ENCODE data around the gene NRG3.

NRG3 gene

GRCh38 chr10:82908751-82909150 lies 1033.8 kb downstream of the NRG3 start:
- Histone ChIP-seq H3K36me3 (replicated peaks) (no peaks in the 10 kb centered on the region), H3K4me3 (ENCODE audit: low read depth, low read length) (no peak overlapping the region), H3K27me3 (replicated peaks) (no peaks in the 10 kb centered on the region), H3K27ac (no peak overlapping the region)
- in situ Hi-C loops (cut with HindIII; ENCODE audit: low pct_ligation_motif_present, low sequenced_read_pairs), result no loop called here
- TF ChIP-seq CTCF (IDR thresholded peaks at IDR 0.05; ENCODE audit: low read depth, low read length, missing control alignments), result no peak
- no peak for DNase-seq

DNA sequence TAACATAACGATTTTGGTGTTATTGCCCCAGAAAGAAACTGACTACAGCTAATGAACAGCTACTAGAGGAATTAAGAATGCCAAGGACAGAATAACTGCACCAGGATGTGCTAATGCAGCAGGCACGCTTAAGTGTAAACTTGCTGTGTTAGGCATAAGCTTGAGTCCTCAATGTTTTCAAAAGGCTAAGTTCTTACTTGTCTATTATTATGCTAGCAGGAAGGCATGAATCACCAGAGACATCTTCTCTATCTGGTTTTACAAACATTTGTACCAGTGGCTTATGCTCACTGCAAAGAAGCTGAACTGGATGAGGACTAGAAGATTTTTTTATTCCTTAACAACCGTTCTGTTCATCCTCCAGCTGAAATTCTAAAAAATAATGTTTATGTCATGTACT lies 1035.3 kb downstream of the NRG3 start:
- Histone ChIP-seq H3K27me3 (replicated peaks) (no peaks in the 10 kb centered on the region), H3K27ac (no peak overlapping the region), H3K4me3 (ENCODE audit: low read depth, low read length) (no peak overlapping the region), H3K36me3 (replicated peaks) (no peaks in the 10 kb centered on the region)
- TF ChIP-seq CTCF (IDR thresholded peaks at IDR 0.05; ENCODE audit: low read depth, low read length, missing control alignments), result no peak
- in situ Hi-C loops (cut with HindIII; ENCODE audit: low pct_ligation_motif_present, low sequenced_read_pairs), result no loop called here
- DNase-seq, result no peak

DNA sequence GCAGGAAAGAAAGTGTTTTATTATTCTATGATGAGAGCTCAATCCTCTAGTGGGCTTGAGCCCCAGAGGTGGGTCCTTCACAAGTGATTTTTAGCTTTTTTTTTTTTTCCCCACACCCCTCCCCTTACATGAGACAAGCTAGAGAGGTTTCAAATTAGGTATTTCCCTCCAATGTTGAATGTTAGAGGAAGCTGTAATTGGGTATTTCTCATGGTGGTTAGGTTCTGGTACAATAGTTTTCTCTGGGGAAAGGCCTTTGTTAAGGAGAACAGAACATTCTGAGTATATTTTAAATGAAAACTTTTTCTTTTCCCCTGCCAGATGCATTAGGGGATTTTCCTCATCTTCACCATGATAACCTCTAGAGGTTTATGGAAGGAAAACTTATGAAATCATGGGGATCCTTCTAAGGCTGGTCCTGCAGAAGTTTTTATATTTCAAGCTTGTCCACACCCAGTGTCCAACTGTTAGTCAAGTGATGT lies 1039.7 kb downstream of the NRG3 start:
- H3K27me3 ChIP-seq (replicated peaks), result no peaks in the 10 kb centered on the region
- no peak overlapping the region for H3K27ac ChIP-seq
- no peak overlapping the region for H3K4me3 ChIP-seq (ENCODE audit: low read depth, low read length)
- no peak for DNase-seq
- no peak for TF ChIP-seq CTCF (IDR thresholded peaks at IDR 0.05; ENCODE audit: low read depth, low read length, missing control alignments)
- in situ Hi-C loops (cut with HindIII; ENCODE audit: low pct_ligation_motif_present, low sequenced_read_pairs), result no loop called here
- no peaks in the 10 kb centered on the region for H3K36me3 ChIP-seq (replicated peaks)

GRCh38 chr10:82916941-82917340 lies 1041.9 kb downstream of the NRG3 start:
- in situ Hi-C loops (cut with HindIII; ENCODE audit: low pct_ligation_motif_present, low sequenced_read_pairs), result no loop called here
- Histone ChIP-seq H3K36me3 (replicated peaks) (no peaks in the 10 kb centered on the region), H3K27me3 (replicated peaks) (no peaks in the 10 kb centered on the region), H3K4me3 (ENCODE audit: low read depth, low read length) (no peak overlapping the region), H3K27ac (no peak overlapping the region)
- no peak for DNase-seq
- no peak for TF ChIP-seq CTCF (IDR thresholded peaks at IDR 0.05; ENCODE audit: low read depth, low read length, missing control alignments)

GRCh38 chr10:82918022-82918421 lies 1043.0 kb downstream of the NRG3 start:
- H3K36me3 ChIP-seq (replicated peaks), result no peaks in the 10 kb centered on the region
- no peaks in the 10 kb centered on the region for H3K27me3 ChIP-seq (replicated peaks)
- H3K4me3 ChIP-seq (ENCODE audit: low read depth, low read length), result no peak overlapping the region
- H3K27ac ChIP-seq, result no peak overlapping the region
- TF ChIP-seq CTCF (IDR thresholded peaks at IDR 0.05; ENCODE audit: low read depth, low read length, missing control alignments), result no peak
- in situ Hi-C loops (cut with HindIII; ENCODE audit: low pct_ligation_motif_present, low sequenced_read_pairs), result no loop called here
- DNase-seq, result no peak

- in situ Hi-C loops (cut with HindIII; ENCODE audit: low pct_ligation_motif_present, low sequenced_read_pairs), result no loop called here
- no peaks in the 10 kb centered on the region for H3K36me3 ChIP-seq (replicated peaks)
- DNase-seq, result no peak
- H3K27ac ChIP-seq, result no peak overlapping the region
- no peaks in the 10 kb centered on the region for H3K27me3 ChIP-seq (replicated peaks)
- TF ChIP-seq CTCF (IDR thresholded peaks at IDR 0.05; ENCODE audit: low read depth, low read length, missing control alignments), result no peak
- no peak overlapping the region for H3K4me3 ChIP-seq (ENCODE audit: low read depth, low read length)
These were observed 1047.1 kb downstream of the NRG3 start for GRCh38 chr10:82922046-82922445.

Data from brain microvascular endothelial cell (primary cell).